ENCODE results near the gene KDM6B.
"Not testable (repeated sequence)": the region's sequence is repeated elsewhere in the genome, so short reads cannot be mapped to it uniquely, and the experiment has no call there.

KDM6B gene

DNA sequence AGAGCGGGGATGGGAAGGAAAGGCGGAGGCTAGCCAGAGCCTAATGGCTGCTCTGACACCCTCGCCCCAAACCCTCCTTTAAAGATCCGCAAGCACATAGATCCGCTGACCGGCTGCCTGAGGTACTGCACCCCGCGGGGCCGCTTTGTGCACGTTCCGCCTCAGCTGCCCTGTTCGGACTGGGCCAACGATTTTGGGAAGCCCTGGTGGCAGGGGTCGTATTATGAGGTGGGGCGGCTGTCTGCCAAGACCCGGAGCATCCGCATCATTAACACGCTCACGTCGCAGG is 24.4 kb downstream of the KDM6B start:
- Histone ChIP-seq H3K4me3 (ENCODE audit: low read depth, low read length) (peak overlapping the region; percentile 79), H3K9me3 (no peaks in the 10 kb centered on the region), H3K36me3 (peaks cover 4% of the 10 kb centered on the region; the same call in 1 of the 2 replicates), H3K4me1 (no peaks in the 10 kb centered on the region), H3K27me3 (no peaks in the 10 kb centered on the region)
- TF ChIP-seq, protein P1, sequence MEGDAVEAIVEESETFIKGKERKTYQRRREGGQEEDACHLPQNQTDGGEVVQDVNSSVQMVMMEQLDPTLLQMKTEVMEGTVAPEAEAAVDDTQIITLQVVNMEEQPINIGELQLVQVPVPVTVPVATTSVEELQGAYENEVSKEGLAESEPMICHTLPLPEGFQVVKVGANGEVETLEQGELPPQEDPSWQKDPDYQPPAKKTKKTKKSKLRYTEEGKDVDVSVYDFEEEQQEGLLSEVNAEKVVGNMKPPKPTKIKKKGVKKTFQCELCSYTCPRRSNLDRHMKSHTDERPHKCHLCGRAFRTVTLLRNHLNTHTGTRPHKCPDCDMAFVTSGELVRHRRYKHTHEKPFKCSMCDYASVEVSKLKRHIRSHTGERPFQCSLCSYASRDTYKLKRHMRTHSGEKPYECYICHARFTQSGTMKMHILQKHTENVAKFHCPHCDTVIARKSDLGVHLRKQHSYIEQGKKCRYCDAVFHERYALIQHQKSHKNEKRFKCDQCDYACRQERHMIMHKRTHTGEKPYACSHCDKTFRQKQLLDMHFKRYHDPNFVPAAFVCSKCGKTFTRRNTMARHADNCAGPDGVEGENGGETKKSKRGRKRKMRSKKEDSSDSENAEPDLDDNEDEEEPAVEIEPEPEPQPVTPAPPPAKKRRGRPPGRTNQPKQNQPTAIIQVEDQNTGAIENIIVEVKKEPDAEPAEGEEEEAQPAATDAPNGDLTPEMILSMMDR (IDR thresholded peaks at IDR 0.05; ENCODE audit: low read depth, low read length) = peak; percentile 33
- peak; percentile 52 for DNase-seq

DNA sequence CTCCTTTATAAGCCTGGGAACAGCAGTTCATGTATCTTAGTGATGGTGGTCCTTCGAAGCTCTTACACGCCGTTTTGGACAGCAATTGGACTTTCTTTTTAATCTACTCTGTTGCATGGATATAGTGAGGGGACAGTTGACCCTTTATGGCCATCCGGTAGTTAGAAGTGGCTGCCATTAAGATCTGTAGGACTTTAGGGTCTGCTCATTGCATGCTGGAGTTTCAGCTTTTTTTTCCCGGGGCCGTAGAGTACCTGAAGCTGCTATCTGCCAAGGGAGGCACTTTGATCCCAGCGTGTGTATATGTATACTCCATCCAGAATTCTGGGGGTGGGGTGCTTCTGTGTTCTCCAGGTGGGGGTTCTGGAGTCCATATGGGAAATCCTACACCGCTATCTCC is 25.0 kb downstream of the KDM6B start:
- Histone ChIP-seq H3K9me3 (no peaks in the 10 kb centered on the region), H3K36me3 (peaks cover 4% of the 10 kb centered on the region; the same call in 1 of the 2 replicates), H3K4me3 (ENCODE audit: low read depth, low read length) (peak overlapping the region; percentile 79), H3K4me1 (no peaks in the 10 kb centered on the region), H3K27me3 (no peaks in the 10 kb centered on the region)
- TF ChIP-seq, protein P1 (IDR thresholded peaks at IDR 0.05; ENCODE audit: low read depth, low read length) = no peak
- no peak for DNase-seq

DNA sequence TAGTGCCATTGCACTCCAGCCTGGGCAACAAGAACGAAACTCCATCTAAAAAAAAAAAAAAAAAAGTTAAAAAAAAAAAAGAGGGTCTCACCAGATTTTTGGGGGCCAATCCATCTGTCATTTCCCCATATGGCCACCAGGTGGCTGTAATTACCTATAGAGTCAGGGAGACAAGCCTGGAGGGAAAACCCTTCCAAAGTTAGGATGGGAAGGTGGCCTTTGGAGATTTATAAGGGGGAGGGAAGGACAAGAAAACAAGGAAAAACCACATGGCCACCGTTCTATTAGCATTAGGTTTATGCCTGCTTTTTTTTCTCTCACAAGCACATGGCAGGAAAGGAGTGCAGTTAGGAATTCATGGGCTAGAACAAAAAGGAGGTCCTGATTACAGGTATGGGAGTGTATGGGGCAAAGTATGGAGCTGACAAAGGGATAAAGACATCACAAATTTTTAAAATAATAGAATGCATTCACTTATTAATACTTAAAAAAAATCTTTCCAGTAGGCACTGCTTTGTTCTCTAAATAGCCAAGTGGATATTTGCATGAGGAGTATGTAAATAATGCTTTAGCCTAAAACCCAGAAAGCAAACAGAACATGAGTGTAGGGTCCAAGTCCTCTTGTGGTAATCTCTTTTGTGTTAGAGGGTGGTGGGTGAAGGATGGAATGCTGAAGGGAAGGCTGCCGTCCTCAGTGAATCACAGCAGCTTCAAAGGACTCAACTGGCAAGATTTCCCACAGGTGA is 28.8 kb downstream of the KDM6B start:
- no peak for DNase-seq
- no peak overlapping the region for H3K4me3 ChIP-seq (ENCODE audit: low read depth, low read length)
- TF ChIP-seq, protein P1 (IDR thresholded peaks at IDR 0.05; ENCODE audit: low read depth, low read length) = peak; percentile 56
- H3K9me3 ChIP-seq = no peaks in the 10 kb centered on the region
- H3K36me3 ChIP-seq = peaks cover 4% of the 10 kb centered on the region; the same call in 1 of the 2 replicates
- H3K27me3 ChIP-seq = no peaks in the 10 kb centered on the region
- no peaks in the 10 kb centered on the region for H3K4me1 ChIP-seq

DNA sequence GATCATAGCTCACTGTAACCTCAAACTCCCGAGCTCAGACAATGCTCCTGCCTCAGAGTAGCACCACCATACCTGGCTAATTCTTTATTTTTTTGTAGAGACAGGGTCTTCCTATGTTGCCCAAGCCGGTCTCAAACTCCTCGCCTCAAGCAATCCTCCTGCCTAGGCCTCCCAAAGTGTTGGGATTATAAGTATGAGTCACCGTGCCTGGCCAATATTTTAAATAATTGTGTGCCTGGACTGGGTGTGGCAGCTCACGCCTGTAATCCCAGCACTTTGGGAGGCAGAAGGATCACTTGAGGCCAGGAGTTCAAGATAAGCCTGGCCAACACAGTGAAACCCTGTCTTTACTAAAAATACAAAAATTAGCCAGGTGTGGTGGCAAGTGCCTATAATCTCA is 30.4 kb downstream of the KDM6B start:
- not testable (repeated sequence) for H3K36me3 ChIP-seq; H3K4me1 ChIP-seq; H3K4me3 ChIP-seq (ENCODE audit: low read depth, low read length); H3K27me3 ChIP-seq; H3K9me3 ChIP-seq; DNase-seq

DNA sequence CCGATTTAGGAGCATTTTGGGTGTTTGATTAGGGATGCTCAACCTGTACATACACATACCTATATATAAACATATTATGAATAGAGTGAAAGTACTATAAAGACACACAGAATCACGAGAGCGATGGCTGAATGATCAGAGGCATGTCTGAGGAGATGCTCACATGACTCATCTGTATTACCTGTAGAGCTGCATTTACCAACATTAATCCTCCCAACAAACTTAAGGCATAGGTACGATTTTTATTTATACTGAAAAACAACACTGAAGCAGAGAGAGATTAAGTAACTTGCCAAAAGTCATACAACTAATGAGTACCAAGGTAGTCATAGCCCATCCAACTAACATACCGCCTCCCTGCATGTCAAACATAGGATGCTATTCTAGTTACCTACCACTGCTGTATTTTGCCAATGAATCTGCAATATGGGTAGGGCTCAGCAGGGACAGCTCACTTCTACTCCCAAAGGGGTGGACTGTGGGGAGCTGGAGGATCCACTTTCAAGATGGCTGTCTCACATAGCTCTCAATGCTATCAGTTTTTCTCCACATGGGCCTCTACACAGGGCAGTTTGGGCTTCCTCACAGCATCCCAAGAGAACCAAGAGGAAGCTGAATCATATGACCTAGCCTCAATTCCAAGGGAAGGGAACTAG is 31.1 kb downstream of the KDM6B start:
- TF ChIP-seq, protein P1 (IDR thresholded peaks at IDR 0.05; ENCODE audit: low read depth, low read length) = no peak
- Histone ChIP-seq H3K36me3 (no peaks in the 10 kb centered on the region), H3K4me1 (no peaks in the 10 kb centered on the region), H3K27me3 (no peaks in the 10 kb centered on the region), H3K4me3 (ENCODE audit: low read depth, low read length) (no peak overlapping the region), H3K9me3 (no peaks in the 10 kb centered on the region)
- DNase-seq = no peak

DNA sequence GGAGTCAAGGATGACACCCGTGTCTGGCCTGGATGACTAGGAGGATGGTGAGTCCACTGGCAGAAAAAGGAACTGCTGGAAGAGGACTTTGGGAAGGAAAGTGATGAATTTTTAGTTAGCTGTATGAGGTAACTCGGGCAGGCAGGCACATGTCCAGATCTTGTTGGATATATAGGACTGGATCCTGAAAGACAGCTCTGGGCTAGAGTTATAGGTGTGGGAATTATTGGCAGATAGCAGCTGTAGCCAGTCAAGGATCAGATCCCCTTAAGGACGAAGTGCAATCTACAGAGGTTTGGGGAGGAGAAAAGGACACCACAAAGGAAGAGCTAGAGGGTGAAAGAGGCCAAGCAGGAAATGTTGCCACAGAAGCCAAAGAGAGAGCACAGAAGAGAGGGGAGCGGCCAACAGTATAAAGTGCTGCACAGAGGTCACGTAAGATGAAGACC is 33.9 kb downstream of the KDM6B start:
- no peaks in the 10 kb centered on the region for H3K4me1 ChIP-seq
- no peak for DNase-seq
- no peak overlapping the region for H3K4me3 ChIP-seq (ENCODE audit: low read depth, low read length)
- H3K36me3 ChIP-seq = no peaks in the 10 kb centered on the region
- no peaks in the 10 kb centered on the region for H3K9me3 ChIP-seq
- H3K27me3 ChIP-seq = no peaks in the 10 kb centered on the region
- TF ChIP-seq, protein P1 (IDR thresholded peaks at IDR 0.05; ENCODE audit: low read depth, low read length) = no peak
